ENCODE results near the gene TMEM171.
A peak's percentile ranks its signal among the peaks of the same experiment; 100 is the strongest.

TMEM171 gene

GRCh38 chr5:73140801-73141200, 20.4 kb downstream of the TMEM171 start:
- in situ Hi-C loops (cut with MboI; ENCODE audit: low pct_unique_long_range_greater_than_20kb, low sequenced_read_pairs), result no loop called here
- no peak for DNase-seq

GRCh38 chr5:73142035-73142434, 21.7 kb downstream of the TMEM171 start:
- in situ Hi-C loops (cut with MboI; ENCODE audit: low pct_unique_long_range_greater_than_20kb, low sequenced_read_pairs), result no loop called here
- no peak for DNase-seq

- DNase-seq, result no peak
- in situ Hi-C loops (cut with MboI; ENCODE audit: low pct_unique_long_range_greater_than_20kb, low sequenced_read_pairs), result no loop called here
Measured at GRCh38 chr5:73143716-73144115, 23.3 kb downstream of the TMEM171 start.

DNA sequence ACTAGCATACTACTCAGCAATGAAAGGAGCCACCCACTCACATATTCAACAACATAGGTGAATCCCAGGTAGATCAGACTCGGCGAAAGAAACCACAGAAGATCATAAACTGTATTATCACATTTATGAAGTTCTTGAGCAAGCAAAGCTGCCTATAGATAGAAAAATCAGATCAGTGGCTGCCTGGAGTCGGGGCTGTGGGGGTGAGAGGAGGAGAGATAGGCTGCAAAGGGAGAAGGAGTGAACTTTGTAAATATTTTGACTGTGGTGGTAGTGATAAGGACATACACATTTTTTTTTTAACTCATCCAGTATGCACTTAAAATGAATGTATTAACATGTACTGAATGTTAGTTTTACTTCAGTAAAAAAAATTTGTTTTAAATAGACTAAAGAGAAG, 29.2 kb downstream of the TMEM171 start:
- no peak for DNase-seq
- in situ Hi-C loops (cut with MboI; ENCODE audit: low pct_unique_long_range_greater_than_20kb, low sequenced_read_pairs), result no loop called here

DNA sequence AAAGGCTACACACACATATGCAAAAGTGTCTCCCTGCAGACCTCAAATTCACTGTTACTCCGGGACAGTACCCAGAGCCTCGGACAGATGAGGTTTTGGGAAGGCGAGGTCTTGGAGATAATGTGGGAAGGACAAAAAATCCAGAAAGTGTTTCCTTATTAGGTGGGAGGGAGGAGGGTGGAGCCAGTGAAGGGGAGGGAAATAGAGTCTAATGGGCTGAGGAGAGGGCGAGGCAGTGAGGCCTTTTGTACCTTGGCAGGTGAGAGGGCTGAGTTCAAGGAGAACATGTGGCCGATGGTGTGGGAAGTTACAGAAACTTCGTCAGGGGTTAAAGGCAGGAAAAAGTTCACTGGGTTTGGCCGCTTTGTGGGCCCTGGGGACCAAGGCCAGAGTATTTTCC, 30.5 kb downstream of the TMEM171 start:
- in situ Hi-C loops (cut with MboI; ENCODE audit: low pct_unique_long_range_greater_than_20kb, low sequenced_read_pairs), result no loop called here
- no peak for DNase-seq

GRCh38 chr5:73151766-73152410, 31.5 kb downstream of the TMEM171 start:
- in situ Hi-C loops (cut with MboI; ENCODE audit: low pct_unique_long_range_greater_than_20kb, low sequenced_read_pairs), result no loop called here
- DNase-seq, result no peak

DNA sequence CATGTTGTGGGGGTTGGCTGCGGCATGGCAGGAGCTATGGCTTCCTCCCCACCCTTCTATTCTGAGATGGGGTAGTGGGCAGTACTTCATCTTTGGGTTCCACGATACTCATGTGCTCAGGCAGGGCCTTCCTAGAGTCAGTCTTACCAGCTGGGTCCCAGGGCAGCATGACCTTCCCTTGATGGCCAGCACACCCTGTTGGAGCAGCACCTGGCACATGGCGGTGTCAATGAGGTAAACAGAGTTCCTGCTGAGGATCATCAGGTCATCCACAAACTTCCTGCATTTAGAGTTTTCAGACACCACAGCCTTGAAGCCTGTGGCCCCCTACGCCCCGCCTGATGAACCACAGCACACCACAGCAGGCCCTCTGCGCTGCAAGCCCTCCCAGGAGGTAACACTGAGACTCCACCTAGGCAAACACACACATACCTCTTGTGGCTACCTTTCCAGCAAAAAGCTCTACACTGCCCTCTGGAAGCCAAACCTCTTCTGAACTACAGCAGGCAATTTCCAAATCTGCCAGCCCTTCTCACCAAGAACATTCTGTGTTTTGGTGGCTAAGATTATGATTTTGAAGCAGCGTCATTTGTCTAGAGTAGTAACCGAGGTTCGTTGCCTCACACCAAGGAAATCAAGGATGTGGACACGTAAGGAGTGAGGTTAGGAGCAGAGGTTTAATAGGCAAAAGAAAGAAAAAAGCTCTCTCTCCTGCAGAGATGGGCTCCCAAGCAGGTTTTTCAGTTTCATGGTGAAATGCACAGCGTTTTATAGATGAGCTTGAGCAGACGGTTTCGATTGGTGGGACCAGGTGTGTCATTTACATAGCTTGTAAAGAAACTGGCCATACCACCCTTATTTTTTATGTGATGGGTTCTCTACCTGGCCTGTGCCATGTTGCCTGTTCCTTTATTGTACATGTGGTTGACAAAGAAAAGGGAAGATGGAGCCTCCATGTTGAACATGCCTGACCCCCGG, 32.3 kb downstream of the TMEM171 start:
- in situ Hi-C loops (cut with MboI; ENCODE audit: low pct_unique_long_range_greater_than_20kb, low sequenced_read_pairs), result no loop called here
- no peak for DNase-seq

DNA sequence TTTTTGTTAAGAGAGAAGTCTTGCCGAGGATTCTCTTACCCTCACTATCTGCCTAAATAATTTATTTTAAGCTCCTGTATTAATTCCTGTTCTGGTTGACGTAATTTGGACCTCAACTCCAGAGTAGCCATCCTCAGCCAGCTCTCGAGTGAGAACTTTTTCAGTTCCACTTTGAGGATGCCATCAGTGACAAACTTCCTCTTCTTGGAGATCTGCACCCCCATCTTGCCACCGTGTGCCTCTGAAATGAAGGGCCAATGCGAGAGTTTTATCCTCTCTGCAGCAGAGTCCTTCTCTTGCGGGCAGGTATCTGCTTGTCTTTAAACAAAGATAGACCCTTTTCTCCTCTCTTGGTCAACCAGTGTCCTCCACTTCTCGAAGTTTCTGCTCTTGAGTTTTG, 33.1 kb downstream of the TMEM171 start:
- in situ Hi-C loops (cut with MboI; ENCODE audit: low pct_unique_long_range_greater_than_20kb, low sequenced_read_pairs), result no loop called here
- DNase-seq, result no peak

- in situ Hi-C loops (cut with MboI; ENCODE audit: low pct_unique_long_range_greater_than_20kb, low sequenced_read_pairs), result no loop called here
- no peak for DNase-seq
Measured at GRCh38 chr5:73154208-73155006, 34.0 kb downstream of the TMEM171 start.

DNA sequence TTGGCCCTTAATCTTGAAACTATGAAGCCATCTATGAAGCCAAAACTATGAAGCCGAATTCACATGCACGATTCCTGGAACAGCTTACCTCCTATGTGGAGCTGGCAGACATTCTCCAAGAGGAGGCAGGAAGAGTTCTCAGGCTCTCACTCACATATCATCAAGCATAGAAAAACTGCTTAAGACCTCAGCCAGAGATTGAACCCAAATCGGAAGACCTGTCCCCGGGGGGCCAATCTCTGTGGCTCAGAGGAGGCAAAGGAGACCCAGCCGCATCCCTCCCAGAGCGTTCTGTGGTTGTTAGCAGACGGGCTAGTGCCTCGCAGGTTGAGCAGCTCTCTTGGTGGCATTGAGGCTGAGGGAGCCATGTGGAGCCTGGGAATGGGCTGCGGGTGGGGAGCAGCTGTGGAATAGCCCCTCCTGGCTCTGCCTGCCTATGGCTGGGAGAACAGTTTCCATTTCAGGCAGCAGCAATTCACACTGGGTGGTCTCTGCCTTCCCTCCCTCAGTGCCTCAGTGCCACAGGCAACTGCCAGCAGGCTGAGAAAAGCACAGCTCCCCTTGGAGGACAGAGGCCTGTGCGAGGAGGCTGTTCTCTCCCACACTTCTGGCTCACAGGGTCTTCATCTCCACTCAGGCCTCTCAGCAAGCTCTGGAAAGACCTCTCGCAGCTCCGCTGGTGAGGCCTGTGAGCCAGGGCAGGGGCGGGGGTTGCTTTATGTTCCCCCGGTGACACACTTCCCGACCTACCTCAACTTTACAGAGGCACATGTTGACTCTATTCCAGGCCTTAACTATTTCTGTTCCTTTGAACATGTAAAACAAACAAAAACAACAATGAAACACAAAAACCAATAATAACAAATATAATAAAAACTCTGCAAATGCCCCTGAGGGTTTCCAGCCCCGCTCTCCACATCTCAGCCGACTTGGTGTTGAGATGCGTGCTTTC, 35.2 kb downstream of the TMEM171 start:
- in situ Hi-C loops (cut with MboI; ENCODE audit: low pct_unique_long_range_greater_than_20kb, low sequenced_read_pairs), result no loop called here
- DNase-seq, result no peak

- DNase-seq, result no peak
- in situ Hi-C loops (cut with MboI; ENCODE audit: low pct_unique_long_range_greater_than_20kb, low sequenced_read_pairs), result no loop called here
Measured at GRCh38 chr5:73157414-73158303, 37.3 kb downstream of the TMEM171 start.

DNA sequence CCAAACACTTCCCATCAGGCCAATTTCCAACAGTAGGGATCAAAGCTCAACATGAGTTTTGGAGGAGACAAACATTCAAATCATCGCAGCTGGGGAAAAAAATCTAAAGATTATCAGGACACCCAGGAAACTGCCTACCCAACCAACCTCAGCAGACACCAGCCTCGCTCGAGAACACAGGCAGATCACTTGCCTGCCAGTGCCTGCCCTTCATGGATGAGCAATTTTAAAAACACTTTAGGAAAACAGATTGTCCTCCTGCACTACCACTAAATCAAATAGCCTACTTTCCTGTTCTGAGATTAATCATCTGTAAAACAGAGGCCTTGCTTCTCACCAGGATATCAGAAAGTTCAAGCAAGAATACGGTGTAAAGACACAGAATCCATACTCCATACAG, 37.9 kb downstream of the TMEM171 start:
- in situ Hi-C loops (cut with MboI; ENCODE audit: low pct_unique_long_range_greater_than_20kb, low sequenced_read_pairs), result no loop called here
- DNase-seq, result no peak

GRCh38 chr5:73160239-73160671, 39.9 kb downstream of the TMEM171 start:
- in situ Hi-C loops (cut with MboI; ENCODE audit: low pct_unique_long_range_greater_than_20kb, low sequenced_read_pairs), result no loop called here
- DNase-seq, result peak; percentile 75

GRCh38 chr5:73170522-73170921, 50.1 kb downstream of the TMEM171 start:
- DNase-seq, result peak; percentile 68
- in situ Hi-C loops (cut with MboI; ENCODE audit: low pct_unique_long_range_greater_than_20kb, low sequenced_read_pairs), result no loop called here

- in situ Hi-C loops (cut with MboI; ENCODE audit: low pct_unique_long_range_greater_than_20kb, low sequenced_read_pairs), result no loop called here
Measured at GRCh38 chr5:73171495-73171894, 51.1 kb downstream of the TMEM171 start.

DNA sequence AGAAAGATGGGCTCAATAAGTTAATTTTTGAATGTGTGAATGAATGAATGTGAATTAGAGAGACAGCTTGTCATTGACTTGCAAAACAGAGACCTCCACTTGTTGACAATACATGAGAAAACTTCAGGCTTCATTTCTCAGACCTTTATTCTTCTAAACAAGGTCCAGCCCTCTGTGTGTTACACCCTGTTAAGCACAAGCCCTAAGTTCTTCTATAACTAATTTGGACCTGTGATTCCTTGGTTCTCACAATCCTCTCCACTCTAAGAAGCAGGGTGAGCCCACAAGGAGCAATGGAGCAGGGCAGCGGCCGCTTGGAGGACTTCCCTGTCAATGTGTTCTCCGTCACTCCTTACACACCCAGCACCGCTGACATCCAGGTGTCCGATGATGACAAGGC, 52.6 kb downstream of the TMEM171 start, which contains the start of gene TMEM174:
Gene TMEM174 (plus strand): TSS at position 243 of the 400 bp plus-strand sequence. CDS start 51 bp downstream, at position 294.
- in situ Hi-C loops (cut with MboI; ENCODE audit: low pct_unique_long_range_greater_than_20kb, low sequenced_read_pairs), result no loop called here
- DNase-seq, result no peak

More at GRCh38 chr5:73171495-73171894, 51.1 kb downstream of the TMEM171 start:
- DNase-seq, result no peak

DNA sequence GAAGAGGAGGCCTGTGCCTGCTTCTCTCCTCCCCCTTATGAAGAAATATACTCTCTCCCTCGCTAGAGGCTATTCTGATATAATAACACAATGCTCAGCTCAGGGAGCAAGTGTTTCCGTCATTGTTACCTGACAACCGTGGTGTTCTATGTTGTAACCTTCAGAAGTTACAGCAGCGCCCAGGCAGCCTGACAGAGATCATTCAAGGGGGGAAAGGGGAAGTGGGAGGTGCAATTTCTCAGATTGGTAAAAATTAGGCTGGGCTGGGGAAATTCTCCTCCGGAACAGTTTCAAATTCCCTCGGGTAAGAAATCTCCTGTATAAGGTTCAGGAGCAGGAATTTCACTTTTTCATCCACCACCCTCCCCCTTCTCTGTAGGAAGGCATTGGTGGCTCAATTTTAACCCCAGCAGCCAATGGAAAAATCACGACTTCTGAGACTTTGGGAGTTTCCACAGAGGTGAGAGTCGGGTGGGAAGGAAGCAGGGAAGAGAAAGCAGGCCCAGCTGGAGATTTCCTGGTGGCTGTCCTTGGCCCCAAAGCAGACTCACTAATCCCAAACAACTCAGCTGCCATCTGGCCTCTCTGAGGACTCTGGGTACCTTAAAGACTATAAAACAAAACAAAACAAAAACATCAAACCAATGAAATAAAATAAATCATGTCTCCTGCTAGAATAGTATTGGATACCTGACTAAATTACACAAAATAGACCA, 53.9 kb downstream of the TMEM171 start:
- no peak for DNase-seq
- in situ Hi-C loops (cut with MboI; ENCODE audit: low pct_unique_long_range_greater_than_20kb, low sequenced_read_pairs), result no loop called here
